Panc1 (cell line): ENCODE data around the gene FRMD4A. TPM values are rescaled to one million over a fixed set of nuclear protein-coding genes. Genes with fewer than 3 reads are reported as not detected.

Experiments
- ATAC-seq: fragments of 200-7000 bp; cut with Tn5 transposase; 2 replicates; pipeline ENCODE4 v1.9.1; 2020; ENCODE audit warnings: mild to moderate bottlenecking, moderate library complexity
- BruUV-seq: library from RNA; stranded (reverse); fragments of 400-500 nt; replicated peaks from 2 replicates; lab custom pipeline; 2021; lab: Mats Ljungman, UMichigan
- CTCF ChIA-PET: fragments of 300-600 bp; sonication (Branson Sonifier 250); formaldehyde crosslinking; loops from one replicate; lab custom pipeline; 2022; ENCODE audit warnings: antibody characterized with exemption; lab: Charles Lee
- POLR2A ChIA-PET: fragments of 300-600 bp; sonication (Branson Sonifier 250); formaldehyde crosslinking; loops from one replicate; lab custom pipeline; 2022; ENCODE audit warnings: antibody characterized with exemption; lab: Charles Lee
- DNase-seq: peaks from one replicate; pipeline ENCODE4 v3.0.0-alpha.2; 2010; ENCODE audit warnings: low read depth, low spot score
- H3K27ac ChIP-seq: 2 replicates; pipeline ENCODE4 v1.5.1; 2011; ENCODE audit warnings: mild to moderate bottlenecking, low read length, inconsistent platforms
- H3K27me3 ChIP-seq: fragments of 200-500 bp; sonication (Bioruptor generic); 2 replicates; pipeline ENCODE4 v1.6.0; 2014; ENCODE audit warnings: low read length, inconsistent platforms; ENCODE audit not compliant: control insufficient read depth, insufficient read depth
- H3K36me3 ChIP-seq: fragments of 200-500 bp; sonication (Bioruptor generic); 2 replicates; pipeline ENCODE4 v1.5.1; 2014; ENCODE audit warnings: inconsistent platforms, mild to moderate bottlenecking, low read length, moderate library complexity; ENCODE audit not compliant: control insufficient read depth, insufficient read depth
- H3K4me1 ChIP-seq: 2 replicates; pipeline ENCODE4 v1.5.1; 2011; ENCODE audit warnings: inconsistent platforms, mild to moderate bottlenecking, low read length, moderate library complexity; ENCODE audit not compliant: control insufficient read depth, insufficient read depth
- H3K4me3 ChIP-seq, 2 experiments: 2 replicates each; pipeline ENCODE4 v1.5.1; 2011 to 2012; ENCODE audit warnings: low read depth in 2 of 2, low read length in 2 of 2, mild to moderate bottlenecking in 2 of 2, inconsistent platforms in 1 of 2, moderate library complexity in 1 of 2
- H3K9me3 ChIP-seq: fragments of 200-500 bp; sonication (Bioruptor generic); 2 replicates; pipeline ENCODE4 v1.5.1; 2014; ENCODE audit warnings: low read depth, mild to moderate bottlenecking, inconsistent platforms, low read length, moderate library complexity; ENCODE audit not compliant: control insufficient read depth, insufficient read depth
- POLR2AphosphoS5 ChIP-seq: IDR thresholded peaks from 2 replicates; pipeline ENCODE4 v1.6.1; 2012; ENCODE audit warnings: mild to moderate bottlenecking, low read depth, low read length, moderate library complexity
- SIN3A ChIP-seq: IDR thresholded peaks from 2 replicates; pipeline ENCODE4 v1.6.1; 2012; ENCODE audit warnings: low read depth, mild to moderate bottlenecking, low read length, moderate library complexity, borderline replicate concordance; ENCODE audit not compliant: insufficient read depth
- TCF7L2 ChIP-seq: IDR thresholded peaks from 2 replicates; pipeline ENCODE4 v1.6.1; 2011; ENCODE audit warnings: mild to moderate bottlenecking, low read depth, low read length, inconsistent platforms
- in situ Hi-C: cut with HindIII; loops from 2 replicates; pipeline ENCODE4 v1.10.0; 2016; ENCODE audit warnings: low sequenced_read_pairs, low pct_unique_long_range_greater_than_20kb
- intact Hi-C: fragments of 100-400 bp; cut with micrococcal nuclease; formaldehyde crosslinking; loops from one replicate; pipeline ENCODE4 v1.10.0; 2022; ENCODE audit not compliant: unreplicated experiment
- total RNA-seq: library from RNA; stranded (reverse); gene quantifications from one replicate; pipeline ENCODE4 v1.2.1, GENCODE V29; 2021; ENCODE audit not compliant: unreplicated experiment
- TF ChIP-seq, protein P1 (sequence below): fragments of 450-650 bp; IDR thresholded peaks from 2 replicates; pipeline ENCODE4 v1.5.1; 2017; ENCODE audit warnings: mild to moderate bottlenecking
- TF ChIP-seq, protein P2 (sequence below), 2 experiments: IDR thresholded peaks; 2 replicates each; pipeline ENCODE4 v1.6.1; 2011 to 2012; ENCODE audit warnings: low read depth in 2 of 2, control low read depth in 1 of 2, low read length in 1 of 2, mild to moderate bottlenecking in 1 of 2, moderate library complexity in 1 of 2; ENCODE audit not compliant: insufficient read depth in 1 of 2

Gene FRMD4A
- total RNA-seq, 1 experiment from 2014 or later: 7.1 TPM

DNA sequence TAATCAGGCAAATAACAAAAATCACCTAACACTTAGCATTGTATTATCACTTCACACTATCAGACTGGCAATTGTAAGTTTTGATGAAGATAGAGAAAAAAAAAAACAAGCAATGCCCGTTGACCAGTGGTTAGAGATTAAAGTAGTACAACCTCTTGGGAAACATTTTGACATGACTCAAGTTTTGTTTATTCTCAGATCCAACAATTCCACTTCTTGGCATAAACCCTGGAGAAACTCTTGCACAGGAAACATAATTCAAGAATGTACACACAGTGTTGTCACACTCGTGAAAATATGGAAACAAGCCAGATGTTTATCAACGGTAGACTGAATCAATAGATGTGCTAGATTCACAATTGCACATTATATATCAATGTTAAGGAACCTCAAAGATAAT, 37.2 kb downstream of the FRMD4A start:
- no peaks in the 10 kb centered on the region for H3K27me3 ChIP-seq
- H3K27ac ChIP-seq: no peak overlapping the region
- H3K9me3 ChIP-seq: 0 out of 2 replicates have a peak, but pooled peaks cover 3% of the 10 kb centered on the region
- H3K4me1 ChIP-seq: no peaks in the 10 kb centered on the region
- DNase-seq (no peak), ATAC-seq (no peak)
- intact Hi-C loops: no loop called here
- TF ChIP-seq, protein P1, sequence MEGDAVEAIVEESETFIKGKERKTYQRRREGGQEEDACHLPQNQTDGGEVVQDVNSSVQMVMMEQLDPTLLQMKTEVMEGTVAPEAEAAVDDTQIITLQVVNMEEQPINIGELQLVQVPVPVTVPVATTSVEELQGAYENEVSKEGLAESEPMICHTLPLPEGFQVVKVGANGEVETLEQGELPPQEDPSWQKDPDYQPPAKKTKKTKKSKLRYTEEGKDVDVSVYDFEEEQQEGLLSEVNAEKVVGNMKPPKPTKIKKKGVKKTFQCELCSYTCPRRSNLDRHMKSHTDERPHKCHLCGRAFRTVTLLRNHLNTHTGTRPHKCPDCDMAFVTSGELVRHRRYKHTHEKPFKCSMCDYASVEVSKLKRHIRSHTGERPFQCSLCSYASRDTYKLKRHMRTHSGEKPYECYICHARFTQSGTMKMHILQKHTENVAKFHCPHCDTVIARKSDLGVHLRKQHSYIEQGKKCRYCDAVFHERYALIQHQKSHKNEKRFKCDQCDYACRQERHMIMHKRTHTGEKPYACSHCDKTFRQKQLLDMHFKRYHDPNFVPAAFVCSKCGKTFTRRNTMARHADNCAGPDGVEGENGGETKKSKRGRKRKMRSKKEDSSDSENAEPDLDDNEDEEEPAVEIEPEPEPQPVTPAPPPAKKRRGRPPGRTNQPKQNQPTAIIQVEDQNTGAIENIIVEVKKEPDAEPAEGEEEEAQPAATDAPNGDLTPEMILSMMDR: no peak
- TF ChIP-seq SIN3A (no peak), TCF7L2 (no peak), POLR2AphosphoS5 (no peak)
- TF ChIP-seq, protein P2, sequence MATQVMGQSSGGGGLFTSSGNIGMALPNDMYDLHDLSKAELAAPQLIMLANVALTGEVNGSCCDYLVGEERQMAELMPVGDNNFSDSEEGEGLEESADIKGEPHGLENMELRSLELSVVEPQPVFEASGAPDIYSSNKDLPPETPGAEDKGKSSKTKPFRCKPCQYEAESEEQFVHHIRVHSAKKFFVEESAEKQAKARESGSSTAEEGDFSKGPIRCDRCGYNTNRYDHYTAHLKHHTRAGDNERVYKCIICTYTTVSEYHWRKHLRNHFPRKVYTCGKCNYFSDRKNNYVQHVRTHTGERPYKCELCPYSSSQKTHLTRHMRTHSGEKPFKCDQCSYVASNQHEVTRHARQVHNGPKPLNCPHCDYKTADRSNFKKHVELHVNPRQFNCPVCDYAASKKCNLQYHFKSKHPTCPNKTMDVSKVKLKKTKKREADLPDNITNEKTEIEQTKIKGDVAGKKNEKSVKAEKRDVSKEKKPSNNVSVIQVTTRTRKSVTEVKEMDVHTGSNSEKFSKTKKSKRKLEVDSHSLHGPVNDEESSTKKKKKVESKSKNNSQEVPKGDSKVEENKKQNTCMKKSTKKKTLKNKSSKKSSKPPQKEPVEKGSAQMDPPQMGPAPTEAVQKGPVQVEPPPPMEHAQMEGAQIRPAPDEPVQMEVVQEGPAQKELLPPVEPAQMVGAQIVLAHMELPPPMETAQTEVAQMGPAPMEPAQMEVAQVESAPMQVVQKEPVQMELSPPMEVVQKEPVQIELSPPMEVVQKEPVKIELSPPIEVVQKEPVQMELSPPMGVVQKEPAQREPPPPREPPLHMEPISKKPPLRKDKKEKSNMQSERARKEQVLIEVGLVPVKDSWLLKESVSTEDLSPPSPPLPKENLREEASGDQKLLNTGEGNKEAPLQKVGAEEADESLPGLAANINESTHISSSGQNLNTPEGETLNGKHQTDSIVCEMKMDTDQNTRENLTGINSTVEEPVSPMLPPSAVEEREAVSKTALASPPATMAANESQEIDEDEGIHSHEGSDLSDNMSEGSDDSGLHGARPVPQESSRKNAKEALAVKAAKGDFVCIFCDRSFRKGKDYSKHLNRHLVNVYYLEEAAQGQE (IDR thresholded peaks at IDR 0.05; ENCODE audit: insufficient read depth in 1 of 2, low read depth in 2 of 2, low read length in 1 of 2): no peak
- POLR2A ChIA-PET: no interaction called here
- no TSS peak for BruUV-seq
- in situ Hi-C loops: no loop called here
- CTCF ChIA-PET: no interaction called here
- no peak overlapping the region for H3K4me3 ChIP-seq
- H3K36me3 ChIP-seq: no peaks in the 10 kb centered on the region

DNA sequence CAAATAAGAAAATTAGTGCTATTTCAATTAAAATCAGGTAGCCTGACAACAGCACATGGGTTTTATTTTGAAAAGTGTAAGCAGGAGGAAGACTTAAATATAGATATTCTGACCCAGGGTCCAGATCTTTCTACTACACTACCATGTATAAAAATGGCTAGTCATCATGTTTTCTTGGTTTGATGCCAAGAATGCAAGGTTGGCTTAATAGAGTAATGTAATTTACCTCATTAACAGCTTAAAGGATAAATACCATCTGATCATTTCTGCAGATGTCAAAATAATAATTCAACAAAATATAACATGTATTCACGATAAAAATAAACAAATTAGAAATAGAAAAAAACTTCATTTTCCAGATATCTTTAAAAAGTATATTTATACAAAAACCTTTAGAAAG, 39.4 kb downstream of the FRMD4A start:
- intact Hi-C loops (no loop called here), in situ Hi-C loops (no loop called here)
- ChIA-PET CTCF (no interaction called here), POLR2A (no interaction called here)
- Histone ChIP-seq H3K4me3 (no peak overlapping the region), H3K9me3 (0 out of 2 replicates have a peak, but pooled peaks cover 3% of the 10 kb centered on the region), H3K27me3 (no peaks in the 10 kb centered on the region), H3K4me1 (no peaks in the 10 kb centered on the region), H3K27ac (no peak overlapping the region), H3K36me3 (no peaks in the 10 kb centered on the region)
- ATAC-seq (no peak), DNase-seq (no peak)
- TF ChIP-seq SIN3A (no peak), TCF7L2 (no peak), POLR2AphosphoS5 (no peak)
- TF ChIP-seq, protein P1: no peak
- TF ChIP-seq, protein P2 (IDR thresholded peaks at IDR 0.05; ENCODE audit: insufficient read depth in 1 of 2, low read depth in 2 of 2, low read length in 1 of 2): no peak
- BruUV-seq: no TSS peak
